ENCODE measurements around the gene KLKB1.
"Not testable (repeated sequence)": the region's sequence is repeated elsewhere in the genome, so short reads cannot be mapped to it uniquely, and the experiment has no call there.

KLKB1 gene

GRCh38 chr4:186227744-186228513, 622 bp downstream of the KLKB1 start:
- no peak for DNase-seq

GRCh38 chr4:186228514-186228894, 1.2 kb downstream of the KLKB1 start:
- DNase-seq, result no peak

- DNase-seq, result no peak
Observed at GRCh38 chr4:186234367-186234766, 7.1 kb downstream of the KLKB1 start.

GRCh38 chr4:186236126-186236525, 8.8 kb downstream of the KLKB1 start:
- no peak for DNase-seq

GRCh38 chr4:186240452-186240847, 13.1 kb downstream of the KLKB1 start:
- DNase-seq, result peak in 1 of 14 donors; percentile 19

GRCh38 chr4:186240848-186241491, 13.7 kb downstream of the KLKB1 start:
- peak in 1 of 14 donors; percentile 19 for DNase-seq

GRCh38 chr4:186241616-186242015, 14.3 kb downstream of the KLKB1 start:
- DNase-seq, result peak in 1 of 14 donors; percentile 24

- not testable (repeated sequence) for DNase-seq
Observed at GRCh38 chr4:186242031-186242430, 14.7 kb downstream of the KLKB1 start.

GRCh38 chr4:186243331-186243730, 16.0 kb downstream of the KLKB1 start:
- DNase-seq, result no peak

GRCh38 chr4:186244835-186245234, 17.5 kb downstream of the KLKB1 start:
- DNase-seq, result no peak

- DNase-seq, result not testable (repeated sequence)
Observed at GRCh38 chr4:186247062-186247752, 19.9 kb downstream of the KLKB1 start.

- no peak for DNase-seq
Observed at GRCh38 chr4:186248643-186249042, 21.3 kb downstream of the KLKB1 start.

GRCh38 chr4:186249785-186250754, 22.8 kb downstream of the KLKB1 start:
- no peak for DNase-seq

GRCh38 chr4:186250760-186251159, 23.5 kb downstream of the KLKB1 start:
- no peak for DNase-seq

GRCh38 chr4:186255122-186255521, 27.8 kb downstream of the KLKB1 start:
- DNase-seq, result no peak

- DNase-seq, result no peak
Observed at GRCh38 chr4:186258216-186258811, 31.0 kb downstream of the KLKB1 start.

GRCh38 chr4:186260117-186260503, 32.8 kb downstream of the KLKB1 start:
- DNase-seq, result no peak

- no peak for DNase-seq
Observed at GRCh38 chr4:186260504-186261448, 33.5 kb downstream of the KLKB1 start.

GRCh38 chr4:186264660-186265059, 37.4 kb downstream of the KLKB1 start:
- DNase-seq, result no peak

- DNase-seq, result not testable (repeated sequence)
Observed at GRCh38 chr4:186265250-186265649, 37.9 kb downstream of the KLKB1 start.
